Measurements from ENCODE around the gene DEAF1. TPM values are rescaled to one million over a fixed set of nuclear protein-coding genes. Genes with fewer than 3 reads are reported as not detected.
A peak's percentile ranks its signal among the peaks of the same experiment; 100 is the strongest.

The DEAF1 gene
- total RNA-seq, 6 donors from 2014 or later: 23.9 to 87.3 (median 35.6) TPM

- ATAC-seq (ENCODE audit: low FRiP score in 2 of 2) (no peak), DNase-seq (no peak)
- Histone ChIP-seq H3K36me3 (no peaks in the 10 kb centered on the region), H3K27ac (peak overlapping the region in 3 of 4 donors; percentile 7 to 49 (median 44)), H3K4me3 (no peak overlapping the region), H3K9me3 (no peaks in the 10 kb centered on the region), H3K4me1 (peaks cover 27 to 69% (median 42%) of the 10 kb centered on the region in 4 donors), H3K27me3 (peaks cover 0 to 20% (median 10%) of the 10 kb centered on the region in 4 donors)
- WGBS, 2 donors: 58 to 69% methylated on average over 14 of the region's 27 CpGs
- TF ChIP-seq CTCF (IDR thresholded peaks at IDR 0.05): no peak
- no peak for TF ChIP-seq POLR2AphosphoS5 (IDR thresholded peaks at IDR 0.05)
- no peak for TF ChIP-seq EP300 (IDR thresholded peaks at IDR 0.05)
- no peak for TF ChIP-seq POLR2A (IDR thresholded peaks at IDR 0.05)
Measured at GRCh38 chr11:709109-709997, 14.3 kb upstream of the DEAF1 start.

- Histone ChIP-seq H3K27me3 (peaks cover 0 to 20% (median 10%) of the 10 kb centered on the region in 4 donors), H3K4me1 (peaks cover 28 to 75% (median 47%) of the 10 kb centered on the region in 4 donors), H3K27ac (peak overlapping the region; percentile 42 to 86 (median 56)), H3K9me3 (no peaks in the 10 kb centered on the region), H3K36me3 (no peaks in the 10 kb centered on the region), H3K4me3 (no peak overlapping the region)
- DNase-seq (no peak), ATAC-seq (ENCODE audit: low FRiP score in 2 of 2) (no peak)
- 70 to 75% methylated on average over 4 to 7 of the region's 7 CpGs for WGBS, 2 donors
- TF ChIP-seq POLR2A (IDR thresholded peaks at IDR 0.05) (no peak), CTCF (IDR thresholded peaks at IDR 0.05) (no peak)
Measured at GRCh38 chr11:708511-708910, 13.5 kb upstream of the DEAF1 start.

GRCh38 chr11:707817-708420, 12.9 kb upstream of the DEAF1 start:
- Histone ChIP-seq H3K9me3 (no peaks in the 10 kb centered on the region), H3K4me3 (peak overlapping the region in 2 of 4 donors; percentile 60 to 62), H3K27me3 (peaks cover 0 to 20% (median 10%) of the 10 kb centered on the region in 4 donors), H3K27ac (peak overlapping the region; percentile 42 to 86 (median 81)), H3K36me3 (no peaks in the 10 kb centered on the region), H3K4me1 (peaks cover 28 to 79% (median 51%) of the 10 kb centered on the region in 4 donors)
- DNase-seq: peak; percentile 44 to 82
- ATAC-seq (ENCODE audit: low FRiP score in 2 of 2): peak; percentile 0 to 42
- TF ChIP-seq POLR2AphosphoS5 (IDR thresholded peaks at IDR 0.05) (no peak), POLR2A (IDR thresholded peaks at IDR 0.05) (no peak)
- 60 to 68% methylated on average over 2 to 14 of the region's 16 CpGs for WGBS, 2 donors

DNA sequence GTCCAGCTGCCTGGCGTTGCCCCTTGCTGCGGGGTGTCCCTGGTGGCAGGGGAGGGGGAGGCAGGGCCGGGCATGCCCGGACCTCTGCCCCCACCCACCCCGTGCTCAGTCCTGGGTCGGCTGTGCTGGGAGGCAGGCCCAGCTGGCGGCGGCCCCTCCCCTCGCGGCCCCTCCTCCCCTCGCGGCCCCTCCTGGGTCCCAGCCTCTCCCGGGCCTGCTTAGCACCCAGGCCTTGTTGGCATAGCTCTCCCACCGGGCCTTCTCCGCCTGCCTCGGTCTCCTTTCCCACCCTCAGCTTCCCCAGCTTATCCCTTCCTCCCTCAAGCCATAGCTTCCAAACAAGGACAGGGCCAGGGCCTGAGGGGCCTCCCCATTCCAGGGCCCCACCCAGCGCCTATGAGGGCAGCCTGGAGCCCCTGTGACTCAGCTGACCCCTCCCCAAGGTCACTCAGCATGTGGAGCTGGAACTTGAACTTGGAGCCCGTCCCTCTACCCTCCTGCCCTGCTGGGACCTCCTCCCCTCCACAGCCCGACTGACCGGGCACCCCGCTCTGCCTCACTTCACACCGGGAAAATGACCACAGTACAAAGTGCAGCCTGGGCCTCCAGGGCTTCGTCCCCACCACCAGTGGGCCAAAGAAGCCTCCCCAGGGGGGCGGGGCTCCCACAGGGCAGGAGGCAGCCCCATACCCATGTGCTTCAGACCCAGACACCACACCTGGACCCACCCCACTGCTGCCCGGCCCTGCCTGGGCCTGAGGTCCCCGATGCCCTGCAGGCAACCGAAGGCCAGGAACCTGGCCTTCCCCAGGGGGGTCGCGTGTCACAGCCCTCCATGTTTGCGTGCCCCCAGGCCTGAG, 12.2 kb upstream of the DEAF1 start:
- DNase-seq (peak; percentile 69 to 89), ATAC-seq (ENCODE audit: low FRiP score in 2 of 2) (peak; percentile 20 to 55)
- 29 to 48% methylated on average over 15 to 24 of the region's 30 CpGs for WGBS, 2 donors
- Histone ChIP-seq H3K4me3 (peak overlapping the region; percentile 38 to 62 (median 60)), H3K27me3 (peaks cover 0 to 20% (median 10%) of the 10 kb centered on the region in 4 donors), H3K4me1 (peaks cover 35 to 79% (median 55%) of the 10 kb centered on the region in 4 donors), H3K9me3 (no peaks in the 10 kb centered on the region), H3K27ac (peak overlapping the region; percentile 75 to 86 (median 81)), H3K36me3 (peaks cover 0 to 4% (median 1%) of the 10 kb centered on the region in 4 donors)
- peak in 1 of 6 experiments; percentile 41 for TF ChIP-seq CTCF (IDR thresholded peaks at IDR 0.05)
- TF ChIP-seq POLR2AphosphoS5 (IDR thresholded peaks at IDR 0.05): no peak
